ENCODE measurements around the gene OXSR1. TPM values are rescaled to one million over a fixed set of nuclear protein-coding genes. Genes with fewer than 3 reads are reported as not detected.
A peak's percentile ranks its signal among the peaks of the same experiment; 100 is the strongest.

Gene OXSR1
- total RNA-seq, 1 donor from 2014 or later: 41.1 TPM

DNA sequence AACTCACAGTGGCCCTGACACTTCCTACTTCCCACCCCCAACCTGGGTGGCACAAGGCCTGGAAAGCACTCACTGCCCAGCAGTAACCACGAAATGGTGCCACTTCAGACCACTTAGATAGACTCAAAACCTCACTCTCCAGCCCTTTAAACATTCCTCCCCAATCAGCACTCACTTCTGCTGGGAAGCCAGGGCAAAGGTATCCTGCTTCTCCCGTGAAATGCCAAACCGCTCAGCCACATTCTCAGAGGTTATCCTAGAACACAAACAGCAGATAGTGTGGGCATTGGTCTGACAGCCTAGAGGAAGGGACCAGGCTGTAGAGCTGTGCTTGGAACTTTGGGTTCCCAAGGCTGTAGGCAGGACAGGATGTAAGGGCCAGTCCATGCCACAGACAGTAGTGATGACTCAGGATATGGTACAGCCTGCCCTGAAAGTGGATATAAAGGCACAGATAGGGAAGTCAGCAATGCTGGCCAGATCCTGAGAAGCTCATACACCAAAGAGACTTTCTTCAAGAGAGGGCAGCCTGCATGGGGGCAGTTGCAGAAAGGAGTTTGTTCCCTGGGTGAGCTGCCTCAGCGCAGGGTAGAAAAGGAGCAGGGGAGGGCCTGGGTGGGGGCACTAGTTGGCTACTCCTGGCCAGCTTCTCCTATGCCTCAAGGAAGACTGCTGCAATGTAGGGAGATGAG is 37.6 kb upstream of the OXSR1 start:
- peaks cover 27% of the 10 kb centered on the region for H3K36me3 Mint-ChIP-seq
- no peaks in the 10 kb centered on the region for H3K27me3 Mint-ChIP-seq
- no peak overlapping the region for H3K27ac Mint-ChIP-seq
- H3K9me3 Mint-ChIP-seq: no peaks in the 10 kb centered on the region
- no peaks in the 10 kb centered on the region for H3K4me1 Mint-ChIP-seq (ENCODE audit: unreplicated experiment)
- H3K4me3 Mint-ChIP-seq: no peak overlapping the region
- DNase-seq (ENCODE audit: extremely low spot score, unreplicated experiment): no peak
- TF ChIP-seq, protein P1, sequence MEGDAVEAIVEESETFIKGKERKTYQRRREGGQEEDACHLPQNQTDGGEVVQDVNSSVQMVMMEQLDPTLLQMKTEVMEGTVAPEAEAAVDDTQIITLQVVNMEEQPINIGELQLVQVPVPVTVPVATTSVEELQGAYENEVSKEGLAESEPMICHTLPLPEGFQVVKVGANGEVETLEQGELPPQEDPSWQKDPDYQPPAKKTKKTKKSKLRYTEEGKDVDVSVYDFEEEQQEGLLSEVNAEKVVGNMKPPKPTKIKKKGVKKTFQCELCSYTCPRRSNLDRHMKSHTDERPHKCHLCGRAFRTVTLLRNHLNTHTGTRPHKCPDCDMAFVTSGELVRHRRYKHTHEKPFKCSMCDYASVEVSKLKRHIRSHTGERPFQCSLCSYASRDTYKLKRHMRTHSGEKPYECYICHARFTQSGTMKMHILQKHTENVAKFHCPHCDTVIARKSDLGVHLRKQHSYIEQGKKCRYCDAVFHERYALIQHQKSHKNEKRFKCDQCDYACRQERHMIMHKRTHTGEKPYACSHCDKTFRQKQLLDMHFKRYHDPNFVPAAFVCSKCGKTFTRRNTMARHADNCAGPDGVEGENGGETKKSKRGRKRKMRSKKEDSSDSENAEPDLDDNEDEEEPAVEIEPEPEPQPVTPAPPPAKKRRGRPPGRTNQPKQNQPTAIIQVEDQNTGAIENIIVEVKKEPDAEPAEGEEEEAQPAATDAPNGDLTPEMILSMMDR (conservative IDR thresholded peaks at IDR 0.05): no peak

DNA sequence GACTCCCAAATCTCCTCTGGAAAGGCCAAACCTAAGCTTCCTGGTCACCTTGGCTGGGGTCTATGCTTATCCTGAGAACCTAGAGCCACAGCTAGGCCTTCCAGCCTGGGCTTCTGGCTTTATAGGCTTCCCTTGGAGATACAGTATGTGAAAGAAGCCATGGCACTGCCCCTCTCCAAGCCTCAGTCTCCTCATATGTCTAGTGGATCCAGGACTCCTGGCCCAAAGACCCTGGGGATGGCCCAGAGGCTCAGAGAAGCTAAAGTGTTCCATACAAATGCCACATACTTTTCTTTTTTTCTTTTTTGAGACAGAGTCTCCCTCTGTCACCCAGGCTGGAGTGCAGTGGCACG is 37.1 kb upstream of the OXSR1 start:
- no peaks in the 10 kb centered on the region for H3K27me3 Mint-ChIP-seq

DNA sequence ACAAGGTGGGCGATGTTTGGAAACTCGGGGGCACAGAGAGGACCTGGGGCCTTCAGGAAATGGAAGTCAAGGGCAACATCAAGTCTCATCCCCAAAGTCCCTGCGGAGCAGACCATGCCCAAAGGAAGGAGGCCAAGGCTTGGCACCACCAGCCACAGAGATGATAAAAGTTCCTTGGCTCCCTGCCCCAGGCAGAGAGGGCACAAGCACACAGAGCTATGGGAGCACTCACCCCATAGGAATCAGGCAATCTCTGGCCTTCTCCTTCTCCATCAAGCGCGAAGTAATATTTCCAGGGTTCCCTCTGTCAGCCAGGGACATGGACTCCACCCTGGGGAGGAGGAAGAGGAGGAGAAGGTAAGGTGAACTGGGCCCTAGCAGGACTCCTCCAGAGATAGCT is 36.3 kb upstream of the OXSR1 start:
- no peak overlapping the region for H3K27ac Mint-ChIP-seq
- peak; percentile 27 for DNase-seq (ENCODE audit: extremely low spot score, unreplicated experiment)
- peaks cover 10% of the 10 kb centered on the region for H3K4me1 Mint-ChIP-seq (ENCODE audit: unreplicated experiment)
- H3K27me3 Mint-ChIP-seq: no peaks in the 10 kb centered on the region
- peaks cover 30% of the 10 kb centered on the region for H3K36me3 Mint-ChIP-seq
- no peaks in the 10 kb centered on the region for H3K9me3 Mint-ChIP-seq
- TF ChIP-seq, protein P1 (conservative IDR thresholded peaks at IDR 0.05): no peak
- H3K4me3 Mint-ChIP-seq: no peak overlapping the region

More for the DNA sequence above, 37.1 kb upstream of the OXSR1 start:
- TF ChIP-seq, protein P1 (conservative IDR thresholded peaks at IDR 0.05): no peak
- H3K27ac Mint-ChIP-seq: no peak overlapping the region
- peaks cover 27% of the 10 kb centered on the region for H3K36me3 Mint-ChIP-seq
- H3K9me3 Mint-ChIP-seq: no peaks in the 10 kb centered on the region
- peaks cover 5% of the 10 kb centered on the region for H3K4me1 Mint-ChIP-seq (ENCODE audit: unreplicated experiment)
- no peak for DNase-seq (ENCODE audit: extremely low spot score, unreplicated experiment)
- H3K4me3 Mint-ChIP-seq: no peak overlapping the region

DNA sequence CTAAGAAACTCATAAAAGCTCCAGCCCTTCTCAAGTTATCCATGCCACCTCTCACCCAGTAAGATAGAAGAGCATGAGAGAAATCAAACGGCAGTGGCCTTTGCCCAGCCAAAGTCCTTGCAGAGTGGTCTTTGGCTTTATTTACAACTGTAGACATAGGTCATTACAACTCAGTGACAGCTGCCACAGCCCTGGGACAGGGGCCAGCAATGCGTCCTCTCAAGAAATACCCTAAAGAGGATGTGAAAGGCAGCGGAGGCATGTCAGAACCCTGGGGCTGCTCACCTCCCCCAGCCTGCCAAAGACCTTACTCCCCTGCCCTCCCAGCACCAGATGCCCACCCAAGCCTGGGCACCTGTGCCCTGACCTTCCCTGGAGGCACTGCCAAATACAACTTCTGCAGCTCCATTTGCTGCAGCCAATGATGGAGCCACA is 34.7 kb upstream of the OXSR1 start:
- H3K36me3 Mint-ChIP-seq: peaks cover 28% of the 10 kb centered on the region
- H3K4me3 Mint-ChIP-seq: no peak overlapping the region
- TF ChIP-seq, protein P1 (conservative IDR thresholded peaks at IDR 0.05): no peak
- no peaks in the 10 kb centered on the region for H3K9me3 Mint-ChIP-seq
- no peaks in the 10 kb centered on the region for H3K27me3 Mint-ChIP-seq
- H3K4me1 Mint-ChIP-seq (ENCODE audit: unreplicated experiment): peaks cover 22% of the 10 kb centered on the region
- DNase-seq (ENCODE audit: extremely low spot score, unreplicated experiment): no peak
- peak overlapping the region; percentile 35 for H3K27ac Mint-ChIP-seq

DNA sequence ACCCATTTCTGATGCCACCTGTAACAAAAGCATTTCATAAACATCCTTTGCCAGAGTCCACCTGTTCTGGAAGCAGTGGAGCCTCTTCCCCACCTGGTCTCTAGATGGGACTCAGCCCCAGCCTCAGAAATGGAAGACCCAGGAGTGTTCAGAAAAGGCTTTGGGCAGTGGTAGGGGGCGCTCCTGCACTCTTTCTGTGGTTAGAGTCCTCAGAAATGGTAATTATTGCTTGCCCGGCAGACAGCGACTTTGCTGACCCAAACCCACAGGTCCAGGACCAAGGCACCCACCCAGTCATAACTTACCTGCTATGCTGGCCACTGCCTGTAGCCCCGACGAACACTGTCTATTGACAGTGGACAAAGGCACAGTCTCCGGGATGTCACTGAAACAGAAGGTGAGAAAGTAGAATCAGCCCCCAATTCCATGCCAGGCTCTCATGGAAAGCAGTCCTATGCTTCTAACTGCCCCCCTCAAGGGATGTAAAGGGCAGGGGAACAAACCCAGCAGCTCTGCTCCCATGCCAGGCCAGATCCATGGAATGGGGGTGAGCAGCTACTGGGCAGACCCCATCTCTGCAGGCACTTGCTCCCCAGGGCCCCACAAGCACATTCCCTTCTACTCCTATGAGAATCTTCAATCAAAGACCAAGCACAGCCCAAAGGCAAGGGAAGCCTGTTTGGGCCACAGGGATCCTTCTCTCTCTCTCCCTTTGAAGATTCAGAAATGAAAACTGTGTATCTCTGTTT is 33.5 kb upstream of the OXSR1 start:
- DNase-seq (ENCODE audit: extremely low spot score, unreplicated experiment): no peak
- TF ChIP-seq, protein P1 (conservative IDR thresholded peaks at IDR 0.05): peak; percentile 68
- Mint-ChIP-seq H3K27me3 (no peaks in the 10 kb centered on the region), H3K36me3 (peaks cover 26% of the 10 kb centered on the region), H3K27ac (no peak overlapping the region), H3K4me1 (ENCODE audit: unreplicated experiment) (peaks cover 30% of the 10 kb centered on the region), H3K9me3 (no peaks in the 10 kb centered on the region), H3K4me3 (no peak overlapping the region)
